Skin of body (tissue), 2 donors: ENCODE data around the gene TSPYL2. TPM values are rescaled to one million over a fixed set of nuclear protein-coding genes. Genes with fewer than 3 reads are reported as not detected.

Experiments
- DNase-seq: peaks from one replicate; lab custom pipeline; 2025; lab: John Stamatoyannopoulos, UW
- total RNA-seq: library from RNA; depleted of rRNA; stranded (reverse); fragments of >200 nt; gene quantifications from one replicate; pipeline ENCODE4 v1.2.3, GENCODE V29; 2014

The TSPYL2 gene
- 16.9 TPM for total RNA-seq

DNA sequence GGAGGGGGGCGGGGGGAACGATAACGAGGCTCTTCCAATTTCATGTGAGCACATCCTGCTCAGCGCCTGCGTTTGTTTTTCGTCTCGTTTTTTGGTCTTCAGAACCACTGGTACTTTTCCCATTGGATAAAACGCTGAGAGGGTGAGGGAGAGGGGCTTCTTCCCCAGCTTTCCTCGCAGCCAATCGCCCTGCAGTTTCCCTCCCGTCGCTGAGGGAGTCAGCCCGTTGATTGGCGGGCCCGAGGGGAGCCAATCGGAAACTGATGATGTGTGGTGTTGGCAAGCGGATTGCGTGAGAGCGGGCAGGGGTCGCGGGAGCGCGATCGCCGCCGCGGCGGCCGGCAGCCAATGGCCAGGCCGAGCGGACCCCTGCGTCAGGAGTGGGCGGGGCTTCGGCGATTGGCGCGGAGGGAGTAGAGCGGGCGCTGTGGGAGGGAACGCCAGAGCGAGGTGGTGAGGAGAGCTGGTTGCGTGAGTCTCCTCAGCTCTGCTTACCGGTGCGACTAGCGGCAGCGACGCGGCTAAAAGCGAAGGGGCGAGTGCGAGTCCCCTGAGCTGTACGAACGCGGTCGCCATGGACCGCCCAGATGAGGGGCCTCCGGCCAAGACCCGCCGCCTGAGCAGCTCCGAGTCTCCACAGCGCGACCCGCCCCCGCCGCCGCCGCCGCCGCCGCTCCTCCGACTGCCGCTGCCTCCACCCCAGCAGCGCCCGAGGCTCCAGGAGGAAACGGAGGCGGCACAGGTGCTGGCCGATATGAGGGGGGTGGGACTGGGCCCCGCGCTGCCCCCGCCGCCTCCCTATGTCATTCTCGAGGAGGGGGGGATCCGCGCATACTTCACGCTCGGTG is at the start of gene TSPYL2:
Gene TSPYL2, plus strand, starts transcription at position 443 of the 848 bp plus-strand sequence. Its CDS starts 132 bp downstream, at position 575.
- DNase-seq, result peak; percentile 96

DNA sequence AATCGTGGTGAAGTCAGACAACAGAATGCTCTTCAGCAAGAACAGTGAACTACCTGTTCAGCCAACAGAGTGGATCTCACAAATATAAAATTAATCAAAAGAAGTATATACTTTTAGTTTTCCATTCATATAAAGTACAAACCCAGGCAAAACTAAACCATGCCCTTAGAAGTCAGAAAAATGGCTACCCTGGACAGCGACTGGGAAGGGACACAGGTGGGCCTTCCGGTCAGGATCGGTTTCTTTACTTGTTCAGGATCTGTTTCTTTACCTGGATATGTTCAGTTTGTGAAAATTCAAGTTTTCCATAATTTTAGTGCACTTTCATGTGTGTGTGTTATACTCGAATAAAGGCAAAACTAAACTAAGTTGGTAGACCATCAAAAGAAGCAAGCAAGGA is 46.0 kb upstream of the TSPYL2 start:
- DNase-seq, result no peak

DNA sequence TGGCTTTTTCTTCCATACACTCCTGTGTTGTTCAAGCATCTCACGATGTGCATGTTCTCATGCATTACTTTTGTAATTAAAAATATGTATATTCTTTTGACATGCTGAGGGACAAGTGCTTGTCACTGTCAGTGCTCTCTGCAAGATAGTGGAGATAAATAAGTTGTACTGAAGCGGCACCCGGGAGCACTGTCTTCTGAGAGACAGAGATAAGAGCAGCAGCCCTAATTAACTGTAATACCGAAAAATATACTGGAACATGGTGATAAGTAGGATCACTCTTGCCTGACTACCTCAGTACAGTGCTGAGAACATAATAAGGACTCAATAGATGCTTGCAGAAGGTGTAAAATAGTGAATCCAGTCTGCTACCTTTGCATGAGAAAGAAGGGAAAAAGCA is 42.9 kb upstream of the TSPYL2 start:
- DNase-seq, result no peak

DNA sequence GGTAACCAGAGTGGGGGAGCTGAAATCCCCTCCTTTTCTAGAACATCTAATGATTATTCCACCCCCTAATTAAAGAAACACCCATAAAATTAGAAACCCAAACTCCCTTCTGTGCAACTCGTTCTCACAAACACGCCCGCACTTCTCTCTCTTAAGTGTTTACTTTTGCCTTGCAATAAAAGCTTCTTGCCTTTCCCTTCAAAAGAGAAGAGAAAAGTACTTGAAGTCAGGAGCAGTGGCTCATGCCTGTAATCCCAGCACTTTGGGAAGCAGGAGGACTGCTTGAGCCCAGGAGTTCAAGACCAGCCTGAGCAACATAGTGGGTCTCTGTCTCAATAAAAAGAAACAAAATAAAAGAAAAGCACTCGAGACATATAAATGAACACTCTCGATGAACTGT is 37.2 kb upstream of the TSPYL2 start:
- DNase-seq, result no peak

DNA sequence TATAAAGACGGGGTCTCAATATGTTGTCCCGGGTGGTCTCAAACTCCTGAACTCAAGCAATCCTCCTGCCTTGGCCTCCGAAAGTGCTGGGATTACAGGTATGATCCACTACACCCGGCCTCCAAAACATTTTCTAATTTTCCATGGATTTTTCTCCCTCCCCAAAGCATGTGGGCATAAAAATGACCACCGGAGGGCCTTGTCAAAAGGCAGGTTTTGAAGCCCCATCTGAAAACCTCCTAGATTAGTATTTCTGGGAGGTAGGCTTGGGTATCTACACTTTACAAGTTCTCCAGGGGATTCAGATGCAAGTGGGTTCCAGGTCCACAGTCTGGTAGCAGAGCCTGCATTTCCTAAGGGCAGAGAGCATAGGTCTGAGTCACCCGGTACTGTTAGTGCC is 34.9 kb upstream of the TSPYL2 start:
- no peak for DNase-seq

DNA sequence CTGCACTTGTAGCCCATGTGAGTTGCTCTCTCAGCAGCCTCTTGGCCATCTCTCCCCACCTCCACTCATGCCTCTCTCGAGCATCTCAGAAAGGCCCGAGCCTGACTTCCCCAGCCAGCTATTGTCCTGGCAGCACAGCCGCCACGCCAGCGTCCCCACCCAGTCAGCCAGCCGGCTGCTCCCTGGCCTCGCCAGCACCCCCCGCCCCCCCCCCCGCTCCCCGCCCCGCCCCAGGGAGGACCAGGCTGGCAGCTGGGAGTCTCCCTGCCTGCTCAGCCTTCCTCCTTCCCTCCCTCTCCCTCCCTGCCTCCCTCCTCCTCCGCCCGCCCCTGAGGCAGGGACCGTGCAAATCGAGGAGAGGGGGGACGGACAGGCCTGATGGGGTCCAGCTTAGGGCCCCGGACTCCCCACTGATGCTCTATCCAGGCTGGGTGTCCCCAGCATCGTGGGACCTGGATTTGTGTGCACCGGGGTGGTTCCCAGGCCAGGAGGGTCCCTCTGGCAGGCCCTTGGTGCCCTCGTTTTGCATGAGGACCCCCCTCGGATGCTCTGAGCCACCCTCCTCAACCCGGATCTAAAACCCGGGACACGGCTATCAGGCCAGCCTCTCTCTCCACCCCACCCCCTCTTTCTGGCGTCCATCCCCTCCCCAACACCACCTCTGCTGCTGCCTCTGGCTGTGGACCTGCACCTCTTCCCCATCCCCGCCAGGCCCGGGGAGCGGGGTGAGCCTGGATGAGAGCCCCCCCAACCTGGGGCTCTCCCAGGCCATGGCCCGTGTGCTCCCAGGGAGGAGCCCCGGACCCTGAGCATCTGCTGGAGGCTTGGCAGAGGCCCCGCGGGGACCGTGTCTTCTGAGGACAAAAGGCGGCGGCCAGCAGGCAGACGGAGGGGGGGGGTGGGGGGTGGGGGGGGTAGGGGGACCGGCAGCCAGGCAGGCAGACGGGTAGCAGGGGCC is 33.7 kb upstream of the TSPYL2 start, which contains the start of gene GPR173:
Gene GPR173, plus strand, starts transcription at position 621 of the 958 bp plus-strand sequence. CDS start 27,833 bp downstream, outside the sequence.
- peak; percentile 47 for DNase-seq

DNA sequence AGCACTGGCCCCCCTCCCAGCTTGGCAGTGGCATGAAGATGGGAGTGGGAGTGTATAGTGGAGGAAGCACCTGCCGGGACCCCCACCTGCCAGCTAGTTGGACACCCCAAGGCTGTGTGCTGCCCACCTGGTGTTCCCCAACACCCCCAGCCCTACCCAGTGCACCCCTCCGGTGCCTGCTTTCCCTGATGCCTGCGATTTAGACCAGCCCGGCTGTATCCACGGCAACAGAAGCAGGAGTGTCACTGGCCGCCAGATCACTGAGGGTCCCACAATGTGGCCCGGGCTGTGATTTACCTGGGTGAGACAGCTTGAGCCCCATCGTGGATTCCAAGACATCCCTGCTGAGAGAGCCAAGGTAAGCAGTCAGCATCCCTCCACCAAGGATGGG is 33.0 kb upstream of the TSPYL2 start:
- DNase-seq, result no peak

DNA sequence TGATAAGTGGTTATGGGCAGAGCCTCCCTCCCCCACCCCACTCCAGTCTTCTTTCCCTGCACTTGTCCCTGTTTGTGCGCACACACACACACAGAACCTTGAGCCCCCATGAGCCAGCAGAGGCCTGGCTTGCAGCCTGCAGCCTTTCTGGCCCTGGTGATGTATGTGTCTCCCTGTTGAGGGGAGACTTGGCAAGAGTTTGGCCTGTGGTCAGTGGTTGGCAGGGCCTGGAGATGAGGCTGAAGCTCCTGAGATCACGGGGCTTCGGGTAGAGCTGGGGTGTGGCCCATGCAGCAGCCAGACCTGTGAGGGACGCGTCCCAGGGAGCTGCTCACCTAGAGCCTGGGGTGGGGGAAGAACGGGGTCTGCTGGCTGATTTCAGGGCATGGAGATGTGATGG is 31.3 kb upstream of the TSPYL2 start:
- DNase-seq, result no peak

DNA sequence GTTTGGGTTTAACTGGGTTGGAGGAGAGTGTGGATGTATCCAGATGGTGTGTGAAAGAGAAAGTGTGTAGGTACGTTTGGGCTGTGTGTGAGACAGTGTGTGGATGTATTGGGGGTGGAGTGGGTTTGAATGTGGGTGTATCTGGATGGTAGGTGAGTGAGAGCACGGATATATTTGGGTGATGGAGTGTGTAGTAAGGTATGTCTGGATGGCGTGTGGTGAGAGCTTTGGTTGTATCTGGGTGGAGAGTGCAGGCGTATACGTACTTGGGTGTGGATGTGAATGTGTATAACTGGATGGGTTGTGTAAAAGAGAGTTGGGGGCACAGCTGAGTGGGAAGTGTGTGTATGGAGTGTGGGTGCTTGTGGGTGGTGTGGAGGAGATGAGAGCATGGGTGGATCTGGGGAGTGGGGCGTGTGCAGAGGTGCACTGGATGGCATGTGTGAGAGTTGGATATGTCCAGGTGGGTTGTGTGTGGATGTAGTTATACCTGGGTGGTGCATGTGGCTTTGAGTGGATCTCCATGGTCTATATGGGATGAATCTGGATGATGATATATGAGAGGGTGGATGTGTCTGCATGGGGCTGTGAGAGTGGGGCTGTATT is 26.8 kb upstream of the TSPYL2 start:
- no peak for DNase-seq

DNA sequence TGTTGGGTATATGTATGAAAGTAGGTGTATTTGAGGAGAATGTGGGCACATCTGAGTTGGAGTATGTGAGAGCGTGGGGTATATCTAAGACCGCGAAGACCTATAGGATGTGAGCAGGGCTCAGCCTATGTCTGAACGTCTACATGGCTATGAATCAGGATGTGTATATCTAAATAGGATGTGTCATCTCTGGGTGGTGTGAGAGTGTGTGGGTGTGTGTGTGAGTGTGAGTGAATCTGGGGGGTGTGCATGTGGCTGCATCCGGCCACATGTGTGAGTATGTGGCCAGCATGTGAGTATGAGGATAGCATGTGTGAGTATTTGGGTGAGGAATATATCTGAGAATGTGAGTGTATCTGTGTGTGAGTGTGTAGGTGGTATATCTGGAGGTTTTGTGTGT is 25.9 kb upstream of the TSPYL2 start:
- no peak for DNase-seq

DNA sequence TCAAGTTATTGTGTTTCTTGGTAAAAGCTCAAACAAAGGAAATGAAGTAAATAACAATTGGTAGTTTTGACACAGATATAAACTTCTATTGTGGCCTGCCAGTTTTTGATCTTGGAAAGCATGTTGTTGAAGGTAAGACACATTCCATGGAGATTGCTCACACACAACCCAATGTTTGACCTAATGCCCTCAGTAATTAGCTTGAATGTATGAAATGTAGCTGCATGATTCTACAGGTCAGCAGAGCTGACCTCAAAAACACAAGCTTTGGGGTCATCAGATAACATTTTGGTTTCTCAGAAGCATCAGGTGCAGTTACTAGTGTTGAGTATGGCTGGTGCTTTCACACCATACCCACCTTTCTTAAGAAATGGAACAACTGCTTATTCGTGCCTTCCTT is 17.1 kb upstream of the TSPYL2 start:
- no peak for DNase-seq

DNA sequence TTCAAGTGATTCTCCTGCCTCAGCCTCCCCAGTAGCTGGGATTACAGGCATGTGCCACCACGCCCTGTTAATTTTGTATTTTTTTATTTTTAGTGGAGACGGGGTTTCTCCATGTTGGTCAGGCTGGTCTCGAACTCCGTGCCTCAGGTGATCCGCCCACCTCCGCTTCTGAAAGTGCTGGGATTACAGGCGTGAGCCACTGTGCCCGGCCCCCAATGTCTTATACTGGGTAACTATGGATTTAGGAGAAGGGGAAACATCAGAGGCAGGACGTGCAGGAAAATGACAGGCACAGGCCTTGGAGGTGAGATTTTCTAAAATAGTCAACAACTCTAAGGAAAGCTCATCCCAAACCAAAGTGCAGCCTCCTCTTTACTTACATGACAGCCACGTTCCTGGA is 11.1 kb upstream of the TSPYL2 start:
- DNase-seq, result no peak

DNA sequence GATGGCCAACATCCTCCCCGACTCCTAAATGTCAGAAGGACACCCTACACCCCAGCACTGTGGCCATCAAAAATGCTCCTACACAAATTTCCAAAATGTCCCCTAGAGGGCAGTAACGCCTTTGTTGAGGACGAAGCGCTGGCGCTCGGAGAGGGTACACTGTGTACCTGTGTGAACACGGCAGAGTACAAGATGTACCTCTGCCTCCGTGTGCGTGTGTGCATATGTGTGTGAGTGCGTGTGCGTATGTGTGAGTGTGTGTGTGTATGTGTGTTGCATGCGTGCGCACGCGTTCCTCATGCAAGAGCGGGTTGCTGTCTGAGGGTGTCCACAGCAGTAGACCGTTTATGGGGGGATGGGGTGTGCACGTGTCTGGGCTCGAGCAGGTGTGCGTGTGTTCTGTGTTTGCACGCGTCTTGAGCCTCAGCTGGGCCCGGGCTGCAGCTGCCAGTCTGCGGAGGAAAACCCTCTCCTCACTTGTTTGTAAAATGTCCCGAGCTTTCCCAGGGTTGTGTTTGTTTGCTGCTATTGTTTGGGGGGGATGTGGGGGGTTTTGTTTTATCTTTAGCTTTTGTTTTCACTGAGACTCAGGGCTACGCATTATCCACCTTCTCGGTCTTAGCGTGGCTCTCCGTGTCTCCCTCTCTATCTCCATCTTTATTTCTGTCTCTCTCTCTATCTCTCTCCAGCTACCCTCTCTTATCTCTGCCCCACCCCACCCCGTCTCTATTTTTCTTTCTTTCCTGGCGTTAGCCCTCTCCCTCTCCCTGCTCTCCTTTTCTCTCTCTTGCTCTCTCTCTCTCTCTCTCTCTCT is 10.4 kb upstream of the TSPYL2 start:
- DNase-seq, result peak; percentile 21

DNA sequence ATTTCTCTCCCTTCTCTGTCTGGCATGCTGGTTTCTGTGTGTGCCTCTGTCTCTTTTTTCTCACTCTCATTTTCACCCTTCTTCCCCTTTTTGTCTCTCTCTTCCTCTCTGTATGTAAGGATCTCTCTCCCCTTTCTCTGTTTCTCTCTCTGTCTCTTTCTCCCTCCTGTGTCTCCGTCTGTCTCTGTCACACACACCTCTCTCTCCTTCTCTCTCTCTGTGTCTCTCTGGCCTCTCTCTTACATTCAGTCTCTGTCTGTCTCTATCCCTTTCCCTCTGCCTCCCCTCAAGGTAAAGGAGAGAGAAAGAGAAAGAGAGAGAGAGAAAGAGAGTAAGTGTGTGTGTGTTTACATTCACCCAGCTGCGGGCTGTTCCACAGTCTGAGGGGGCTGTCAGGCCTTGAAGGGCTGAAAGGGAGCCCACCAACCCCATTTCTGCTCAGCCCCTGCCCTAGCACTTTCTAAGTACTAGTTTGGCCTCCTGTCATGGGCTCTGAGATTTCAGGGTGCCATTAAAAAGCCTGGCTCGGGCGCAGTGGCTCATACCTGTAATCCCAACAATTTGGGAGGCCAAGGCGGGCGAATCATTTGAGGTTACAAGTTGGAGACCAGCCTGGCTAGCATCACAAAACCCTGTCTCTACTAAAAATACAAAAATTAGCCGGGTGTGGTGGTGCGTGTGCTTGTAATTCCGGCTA is 9.6 kb upstream of the TSPYL2 start:
- DNase-seq, result no peak

DNA sequence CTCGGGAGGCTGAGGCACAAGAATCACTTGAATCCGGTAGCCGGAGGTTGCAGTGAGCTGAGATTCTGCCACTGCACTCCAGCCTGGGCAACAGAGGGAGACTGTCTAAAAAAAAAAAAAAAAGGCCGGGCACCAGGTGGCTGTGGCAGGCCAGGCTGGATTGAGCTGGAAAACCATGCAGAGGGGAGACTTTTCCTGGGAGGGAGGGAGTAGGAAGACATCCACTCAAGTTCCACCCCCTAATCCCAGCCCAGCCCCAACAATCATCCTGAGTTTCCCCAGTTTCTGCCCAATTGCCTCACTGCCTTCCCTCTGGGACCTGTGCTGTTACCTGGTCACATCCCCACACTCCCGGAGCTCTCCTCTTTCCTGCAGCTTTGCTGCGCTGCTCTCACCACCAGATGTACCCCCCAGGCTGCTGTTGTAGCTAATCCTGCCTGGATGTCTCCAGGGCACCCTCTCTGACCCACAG is 9.0 kb upstream of the TSPYL2 start:
- no peak for DNase-seq

DNA sequence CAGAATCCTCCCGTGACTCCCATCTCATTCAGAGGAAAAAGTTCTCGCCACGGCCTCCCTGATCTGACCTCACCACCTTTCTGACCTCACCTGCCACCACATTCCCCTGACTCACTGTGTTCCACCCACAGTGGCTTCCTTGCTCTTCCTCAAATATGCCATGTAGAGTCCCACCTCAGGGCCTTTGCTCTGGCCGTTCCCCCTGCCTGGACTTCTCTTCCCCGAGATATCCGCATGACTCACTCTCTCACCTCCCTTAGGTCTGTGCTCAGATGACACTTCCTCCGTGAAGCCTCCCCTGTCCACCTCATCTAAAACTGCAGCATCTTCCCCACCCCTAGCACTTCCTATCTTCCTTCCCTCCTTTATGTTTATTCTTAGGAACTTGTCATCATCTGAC is 7.2 kb upstream of the TSPYL2 start:
- no peak for DNase-seq

DNA sequence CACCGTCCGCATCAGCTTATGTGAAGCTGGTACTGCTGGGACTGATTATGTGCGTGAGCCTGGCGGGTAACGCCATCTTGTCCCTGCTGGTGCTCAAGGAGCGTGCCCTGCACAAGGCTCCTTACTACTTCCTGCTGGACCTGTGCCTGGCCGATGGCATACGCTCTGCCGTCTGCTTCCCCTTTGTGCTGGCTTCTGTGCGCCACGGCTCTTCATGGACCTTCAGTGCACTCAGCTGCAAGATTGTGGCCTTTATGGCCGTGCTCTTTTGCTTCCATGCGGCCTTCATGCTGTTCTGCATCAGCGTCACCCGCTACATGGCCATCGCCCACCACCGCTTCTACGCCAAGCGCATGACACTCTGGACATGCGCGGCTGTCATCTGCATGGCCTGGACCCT is 5.5 kb upstream of the TSPYL2 start:
- no peak for DNase-seq

DNA sequence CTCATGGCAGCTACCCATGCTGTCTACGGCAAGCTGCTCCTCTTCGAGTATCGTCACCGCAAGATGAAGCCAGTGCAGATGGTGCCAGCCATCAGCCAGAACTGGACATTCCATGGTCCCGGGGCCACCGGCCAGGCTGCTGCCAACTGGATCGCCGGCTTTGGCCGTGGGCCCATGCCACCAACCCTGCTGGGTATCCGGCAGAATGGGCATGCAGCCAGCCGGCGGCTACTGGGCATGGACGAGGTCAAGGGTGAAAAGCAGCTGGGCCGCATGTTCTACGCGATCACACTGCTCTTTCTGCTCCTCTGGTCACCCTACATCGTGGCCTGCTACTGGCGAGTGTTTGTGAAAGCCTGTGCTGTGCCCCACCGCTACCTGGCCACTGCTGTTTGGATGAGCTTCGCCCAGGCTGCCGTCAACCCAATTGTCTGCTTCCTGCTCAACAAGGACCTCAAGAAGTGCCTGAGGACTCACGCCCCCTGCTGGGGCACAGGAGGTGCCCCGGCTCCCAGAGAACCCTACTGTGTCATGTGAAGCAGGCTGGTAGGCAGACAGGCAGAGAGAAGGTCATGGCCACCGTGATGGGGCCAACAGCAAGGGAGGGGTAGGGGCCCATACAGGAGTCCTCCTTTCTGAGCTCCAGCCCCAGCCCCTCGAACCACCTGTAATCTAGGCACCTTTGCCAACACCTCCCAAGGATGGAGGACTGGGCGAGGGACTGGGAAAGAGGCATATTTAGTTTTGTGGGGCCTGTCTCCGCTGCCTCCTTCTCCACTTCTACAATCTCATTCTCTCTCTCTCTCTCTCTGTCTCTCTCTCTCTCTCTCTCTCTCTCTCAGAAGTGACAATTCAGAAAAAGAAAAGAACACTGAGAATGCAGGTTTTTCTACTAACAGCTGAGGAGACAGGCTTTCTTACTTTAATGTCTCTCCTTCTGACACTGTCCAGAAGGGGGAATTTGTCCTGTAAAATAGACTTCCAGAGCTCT is 4.7 kb upstream of the TSPYL2 start:
- DNase-seq, result no peak

DNA sequence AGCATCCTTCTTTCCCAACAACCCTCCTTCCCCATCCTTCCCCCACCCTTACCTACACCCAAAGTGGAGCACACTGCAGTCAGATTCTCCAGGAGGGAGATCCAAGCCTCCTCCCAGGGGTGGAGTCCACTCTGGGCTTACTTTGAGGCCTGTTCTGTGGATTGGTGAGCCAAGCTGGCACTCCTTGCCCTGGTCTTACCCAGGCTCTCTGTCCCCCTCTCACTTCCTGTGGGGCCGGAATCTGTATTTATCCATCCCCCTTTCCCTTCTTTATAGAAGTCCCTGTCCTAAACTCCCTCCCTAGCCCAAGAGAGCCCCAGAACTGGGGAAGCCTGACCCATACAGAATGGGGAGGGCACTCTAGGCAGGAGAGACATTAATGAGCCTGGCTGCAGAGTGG is 3.2 kb upstream of the TSPYL2 start:
- DNase-seq, result no peak
